Fibroblast of pulmonary artery (primary cell): ENCODE results near the gene DPP7.

Source experiments
- DNase-seq: peaks from one replicate; pipeline ENCODE4 v3.0.0-alpha.2; 2010; ENCODE audit warnings: low read depth
- H3K4me3 ChIP-seq: replicated peaks from 2 replicates; pipeline ENCODE4 v1.5.1; 2011; ENCODE audit warnings: low read depth, mild to moderate bottlenecking, control low read depth, low read length, moderate library complexity
- TF ChIP-seq, protein P1 (sequence below): IDR thresholded peaks from 2 replicates; pipeline ENCODE4 v1.5.1; 2011; ENCODE audit warnings: mild to moderate bottlenecking, control low read depth, low read length, inconsistent platforms; ENCODE audit errors: missing control alignments

The DPP7 gene

DNA sequence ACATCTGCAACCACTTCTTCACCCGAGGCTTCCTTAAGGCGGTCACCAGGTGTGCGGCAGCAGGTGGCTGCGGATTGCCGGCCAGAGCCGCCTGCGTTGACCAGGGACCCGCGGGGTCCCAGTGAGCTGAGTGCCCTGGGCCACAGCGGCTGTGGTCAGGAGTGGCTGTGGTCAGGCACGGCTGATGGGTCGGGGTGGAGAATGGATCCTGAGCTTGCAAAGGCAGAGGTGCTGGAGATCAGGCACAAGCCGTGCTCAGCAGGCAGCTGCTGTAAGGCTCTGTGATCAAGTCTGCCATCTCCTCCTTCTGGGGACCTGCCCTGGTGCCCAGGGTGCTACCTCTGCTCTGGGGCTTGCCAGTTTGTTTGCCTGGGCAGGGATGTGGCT is 35.1 kb downstream of the DPP7 start:
- H3K4me3 ChIP-seq, result no peak overlapping the region
- no peak for DNase-seq
- TF ChIP-seq, protein P1, sequence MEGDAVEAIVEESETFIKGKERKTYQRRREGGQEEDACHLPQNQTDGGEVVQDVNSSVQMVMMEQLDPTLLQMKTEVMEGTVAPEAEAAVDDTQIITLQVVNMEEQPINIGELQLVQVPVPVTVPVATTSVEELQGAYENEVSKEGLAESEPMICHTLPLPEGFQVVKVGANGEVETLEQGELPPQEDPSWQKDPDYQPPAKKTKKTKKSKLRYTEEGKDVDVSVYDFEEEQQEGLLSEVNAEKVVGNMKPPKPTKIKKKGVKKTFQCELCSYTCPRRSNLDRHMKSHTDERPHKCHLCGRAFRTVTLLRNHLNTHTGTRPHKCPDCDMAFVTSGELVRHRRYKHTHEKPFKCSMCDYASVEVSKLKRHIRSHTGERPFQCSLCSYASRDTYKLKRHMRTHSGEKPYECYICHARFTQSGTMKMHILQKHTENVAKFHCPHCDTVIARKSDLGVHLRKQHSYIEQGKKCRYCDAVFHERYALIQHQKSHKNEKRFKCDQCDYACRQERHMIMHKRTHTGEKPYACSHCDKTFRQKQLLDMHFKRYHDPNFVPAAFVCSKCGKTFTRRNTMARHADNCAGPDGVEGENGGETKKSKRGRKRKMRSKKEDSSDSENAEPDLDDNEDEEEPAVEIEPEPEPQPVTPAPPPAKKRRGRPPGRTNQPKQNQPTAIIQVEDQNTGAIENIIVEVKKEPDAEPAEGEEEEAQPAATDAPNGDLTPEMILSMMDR, result no peak

DNA sequence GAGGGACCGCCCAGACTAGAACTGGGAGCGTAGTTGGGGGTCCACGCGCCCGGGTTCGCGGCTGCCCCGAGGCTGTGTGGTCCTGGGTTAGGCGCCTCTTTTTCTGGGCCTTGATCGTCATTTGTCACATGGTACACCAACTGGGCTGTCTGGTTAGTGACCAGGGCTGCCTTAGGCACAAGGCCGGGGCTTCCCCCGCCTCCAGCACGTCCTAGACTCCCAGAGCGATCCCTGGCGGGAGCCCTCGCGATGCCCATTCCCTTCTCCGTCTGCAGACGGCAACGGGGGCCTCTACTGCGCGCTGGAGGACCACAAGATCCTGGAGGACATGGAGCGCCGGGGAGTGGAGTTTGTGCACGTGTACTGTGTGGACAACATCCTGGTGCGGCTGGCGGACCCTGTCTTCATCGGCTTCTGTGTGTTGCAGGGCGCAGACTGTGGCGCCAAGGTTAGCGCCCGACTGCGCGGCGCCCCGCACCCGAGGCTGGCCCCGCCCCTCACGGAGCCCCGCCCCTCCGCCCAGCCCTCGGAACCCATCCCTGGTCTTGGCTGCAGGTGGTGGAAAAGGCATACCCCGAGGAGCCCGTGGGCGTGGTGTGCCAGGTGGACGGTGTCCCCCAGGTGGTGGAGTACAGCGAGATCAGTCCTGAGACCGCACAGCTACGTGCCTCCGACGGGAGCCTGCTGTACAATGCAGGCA is 35.7 kb downstream of the DPP7 start:
- H3K4me3 ChIP-seq, result peak overlapping the region; percentile 72
- no peak for DNase-seq
- TF ChIP-seq, protein P1, result no peak

DNA sequence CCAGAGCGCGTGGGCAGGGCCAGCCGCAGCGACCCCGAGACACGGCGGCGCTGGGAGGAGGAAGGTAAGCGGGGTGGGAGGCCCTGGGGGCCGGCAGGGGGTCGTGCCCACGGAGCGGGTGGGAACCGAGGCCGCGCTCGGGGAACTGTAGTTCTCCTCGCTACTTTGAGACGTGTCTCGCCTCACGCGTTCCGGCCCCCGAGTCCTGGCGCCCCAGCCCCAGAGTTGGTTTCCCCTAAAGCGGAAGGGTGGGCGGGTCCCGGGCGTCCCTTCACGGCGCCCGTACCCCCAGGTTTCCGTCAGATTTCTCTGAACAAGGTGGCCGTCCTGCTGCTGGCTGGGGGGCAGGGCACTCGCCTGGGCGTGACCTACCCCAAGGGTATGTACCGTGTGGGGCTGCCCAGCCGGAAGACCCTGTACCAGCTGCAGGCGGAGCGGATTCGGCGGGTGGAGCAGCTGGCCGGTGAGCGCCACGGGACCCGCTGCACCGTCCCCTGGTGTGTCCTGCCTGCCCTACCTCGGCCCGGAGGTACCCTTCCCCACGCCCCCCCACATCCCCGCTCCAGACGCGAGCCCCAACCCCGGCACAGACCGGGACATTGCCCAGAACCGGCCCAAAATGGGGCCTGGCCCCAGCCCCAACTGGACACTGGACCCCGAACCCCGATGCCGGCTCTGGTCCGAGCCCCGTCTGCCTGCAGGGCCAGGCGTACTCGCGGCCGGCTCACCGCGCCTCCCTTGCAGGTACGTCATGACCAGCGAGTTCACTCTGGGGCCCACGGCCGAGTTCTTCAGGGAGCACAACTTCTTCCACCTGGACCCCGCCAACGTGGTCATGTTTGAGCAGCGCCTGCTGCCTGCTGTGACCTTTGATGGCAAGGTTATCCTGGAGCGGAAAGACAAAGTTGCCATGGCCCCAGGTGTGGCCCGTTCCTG is 36.5 kb downstream of the DPP7 start:
- H3K4me3 ChIP-seq, result peak overlapping the region; percentile 72
- TF ChIP-seq, protein P1, result no peak
- no peak for DNase-seq

DNA sequence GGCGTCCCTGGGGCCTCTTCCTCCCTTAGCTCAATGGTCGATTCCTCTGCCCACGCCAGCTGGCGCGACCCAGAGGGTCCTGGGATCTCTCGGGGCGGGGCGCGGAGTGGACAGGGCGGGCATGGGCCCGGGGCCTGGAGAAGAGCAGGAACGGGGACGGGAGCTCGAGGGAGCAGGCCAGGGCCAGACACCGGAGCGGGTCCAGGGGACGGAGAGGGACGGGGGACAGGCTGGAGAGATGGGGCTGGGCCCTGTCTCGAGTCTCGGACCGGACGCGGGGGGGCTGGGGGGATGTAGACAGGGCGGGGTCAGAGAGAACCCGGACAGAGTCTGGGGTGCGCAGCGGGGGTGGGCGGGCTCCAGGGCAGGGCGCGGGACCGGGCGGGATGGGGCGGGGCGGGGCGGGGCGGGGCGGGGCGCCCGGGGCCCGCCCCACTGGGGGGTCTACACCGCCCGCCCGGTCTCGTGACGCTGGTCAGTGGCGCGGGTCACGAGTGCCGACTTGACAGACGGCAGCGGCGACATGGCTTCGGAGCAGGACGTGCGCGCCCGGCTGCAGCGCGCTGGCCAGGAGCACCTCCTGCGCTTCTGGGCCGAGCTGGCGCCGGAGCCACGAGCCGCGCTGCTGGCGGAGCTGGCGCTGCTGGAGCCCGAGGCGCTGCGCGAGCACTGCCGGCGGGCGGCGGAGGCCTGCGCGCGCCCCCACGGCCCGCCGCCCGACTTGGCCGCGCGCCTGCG is 37.4 kb downstream of the DPP7 start, which contains the start of gene UAP1L1:
TSS of gene UAP1L1 (plus strand) at position 508 of the 738 bp plus-strand sequence. CDS start at position 524, 16 bp downstream.
- peak; percentile 58 for DNase-seq
- H3K4me3 ChIP-seq, result peak within 1 kb of the TSS; percentile 72
- TF ChIP-seq, protein P1, result no peak

DNA sequence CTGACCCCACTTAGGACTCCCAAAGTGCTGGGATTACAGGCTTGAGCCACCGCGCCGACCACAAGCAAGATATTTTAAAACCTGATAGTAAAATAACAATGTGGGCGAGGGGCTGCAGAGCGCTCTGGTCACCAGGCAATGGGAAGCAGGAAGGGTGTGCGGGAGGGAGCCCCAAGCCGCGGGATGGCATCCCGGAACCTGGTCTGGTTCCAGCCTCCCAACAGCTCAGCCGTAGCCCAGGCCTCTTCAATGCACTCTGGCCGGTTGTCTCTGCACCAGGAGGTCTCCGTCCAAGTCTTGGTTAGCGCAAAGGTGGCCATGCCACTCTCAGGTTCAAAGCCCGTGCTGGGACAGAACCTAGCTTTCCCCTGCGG is 37.9 kb downstream of the DPP7 start:
- TF ChIP-seq, protein P1, result no peak
- peak overlapping the region; percentile 30 for H3K4me3 ChIP-seq
- DNase-seq, result no peak

DNA sequence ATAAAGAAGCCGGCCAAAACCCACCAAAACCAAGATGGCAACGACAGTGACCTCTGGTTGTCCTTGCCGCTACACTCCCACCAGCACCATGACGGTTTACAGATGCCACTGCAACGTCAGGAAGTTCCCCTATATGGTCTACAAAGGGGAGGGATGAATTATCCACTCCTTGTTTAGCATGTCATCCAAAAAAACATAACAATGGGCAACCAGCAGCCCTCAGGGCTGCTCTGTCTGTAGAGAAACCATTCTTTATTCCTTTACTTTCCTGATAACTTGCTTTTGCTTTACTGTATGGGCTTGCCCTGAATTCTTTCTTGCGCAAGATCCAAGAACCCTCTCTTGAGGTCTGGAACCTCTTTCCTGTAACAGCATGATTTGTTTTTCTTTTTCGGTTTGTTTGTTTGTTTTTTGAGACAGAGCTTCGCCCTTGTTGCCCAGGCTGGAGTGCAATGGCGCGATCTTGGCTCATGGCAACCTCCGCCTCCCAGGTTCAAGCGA is 39.2 kb downstream of the DPP7 start:
- no peak overlapping the region for H3K4me3 ChIP-seq
- no peak for DNase-seq
- TF ChIP-seq, protein P1, result no peak
